Stomach (tissue), 9 donors: ENCODE results near the gene ZNF189. TPM values are rescaled to one million over a fixed set of nuclear protein-coding genes. Genes with fewer than 3 reads are reported as not detected.

Experiments
- DNase-seq, 2 donors: peaks; one replicate each; pipeline versions ENCODE4 v3.0.0 to v3.0.0-alpha.2; 2013 to 2019
- H3K27ac ChIP-seq, 5 donors: fragments of 200-600 bp in 4 of 5; sonication (generic) in 4 of 5; one replicate each; pipeline ENCODE4 v1.5.1; 2013 to 2019; ENCODE audit warnings: mild to moderate bottlenecking in 1 of 5, moderate library complexity in 1 of 5
- H3K27me3 ChIP-seq, 3 donors: fragments of 200-600 bp; sonication (generic); one replicate each; pipeline ENCODE4 v1.5.1; 2017 to 2019; ENCODE audit warnings: mixed run types in 1 of 3
- H3K36me3 ChIP-seq, 4 donors: fragments of 200-600 bp; sonication (generic); 1 replicate in 3 of 4; 2 replicates in 1 of 4; pipeline ENCODE4 v1.5.1; 2016 to 2019
- H3K4me1 ChIP-seq, 4 donors: fragments of 200-600 bp; sonication (generic); one replicate each; pipeline ENCODE4 v1.5.1; 2016 to 2019
- H3K4me3 ChIP-seq, 4 donors: fragments of 200-600 bp; sonication (generic) in 3 of 4; one replicate each; pipeline ENCODE4 v1.5.1; 2016 to 2019; ENCODE audit warnings: mild to moderate bottlenecking in 1 of 4
- H3K9me3 ChIP-seq, 4 donors: fragments of 200-600 bp; sonication (generic); one replicate each; pipeline ENCODE4 v1.5.1; 2016 to 2019
- EP300 ChIP-seq: sonication (generic); formaldehyde crosslinking; IDR thresholded peaks from one replicate; pipeline ENCODE4 v1.6.1; 2017; ENCODE audit warnings: antibody characterized with exemption
- POLR2A ChIP-seq, 4 donors: fragments of 450-650 bp; IDR thresholded peaks; one replicate each; pipeline ENCODE4 v1.6.1; 2016; ENCODE audit warnings: antibody characterized with exemption in 4 of 4, control low read depth in 2 of 4, mild to moderate bottlenecking in 1 of 4, moderate library complexity in 1 of 4
- POLR2AphosphoS5 ChIP-seq, 3 donors: sonication (generic); formaldehyde crosslinking; IDR thresholded peaks; one replicate each; pipeline ENCODE4 v1.6.1; 2016; ENCODE audit warnings: antibody characterized with exemption in 3 of 3
- WGBS, 5 donors: extraction: QIAGEN DNeasy Blood & Tissue Kit in 3 of 5; methylation state at CpG; one replicate each; pipeline versions ENCODE4 v1.1.5 to v1.1.7; 2013 to 2018; 5-methylcytosine and 5-hydroxymethylcytosine counted together
- intact Hi-C: fragments of 100-400 bp; cut with DNase I; formaldehyde crosslinking; loops from one replicate; pipeline ENCODE4 v1.15.1; 2023; ENCODE audit warnings: low total_unique reads
- polyA plus RNA-seq, 3 donors: library from polyadenylated mRNA; stranded (reverse); fragments of 200-250 nt; gene quantifications; one replicate each; pipeline ENCODE4 v1.2.3, GENCODE V29; 2013
- total RNA-seq, 5 donors: library from RNA; depleted of rRNA; stranded (reverse); fragments of >200 nt; gene quantifications; one replicate each; pipeline versions ENCODE4 v1.1.0 to v1.2.3, GENCODE V29; 2014 to 2016
- TF ChIP-seq, protein P1 (sequence below), 7 experiments: fragments of 450-650 bp in 4 of 7; fragments of 200-600 bp in 3 of 7; sonication (generic) in 3 of 7; IDR thresholded peaks; one replicate each; pipeline ENCODE4 v1.5.1; 2016 to 2019; ENCODE audit warnings: antibody characterized with exemption in 7 of 7, control low read depth in 2 of 7, mild to moderate bottlenecking in 1 of 7
- donor health status: healthy with polysubstance abuse.
- donor health status: Bipolar disorder and iron deficiency.
- donor health status: healthy.

The ZNF189 gene
- total and polyA plus RNA-seq, 8 donors: 5.8 to 52.2 (median 12.3) TPM

DNA sequence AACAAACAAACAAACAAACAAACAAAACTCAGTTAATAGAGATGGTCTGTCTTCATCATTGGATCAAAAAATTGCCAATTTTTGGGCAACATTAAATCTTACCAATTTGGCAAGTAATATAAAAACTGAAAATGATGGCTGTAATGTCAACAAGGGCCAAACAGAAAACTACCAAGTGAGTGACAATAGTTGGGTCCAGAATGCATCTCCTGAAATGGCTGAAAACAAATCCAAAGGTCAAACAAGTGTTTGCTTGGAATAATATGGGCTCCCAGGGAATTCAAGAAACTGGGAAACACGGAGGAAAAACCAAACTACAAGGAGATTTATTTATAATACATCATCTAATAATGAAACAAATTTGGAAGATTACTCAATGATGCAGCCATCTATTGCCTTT is 39.0 kb upstream of the ZNF189 start:
- H3K4me1 ChIP-seq: peaks cover 0 to 7% (median 0%) of the 10 kb centered on the region in 4 donors
- intact Hi-C loops: no loop called here
- WGBS, 5 donors: 66 to 77% (median 75%) methylated on average over 1 of the region's 1 CpG
- DNase-seq: no peak
- TF ChIP-seq POLR2A (IDR thresholded peaks at IDR 0.05) (no peak), POLR2AphosphoS5 (IDR thresholded peaks at IDR 0.05) (no peak), EP300 (no peak)
- TF ChIP-seq, protein P1, sequence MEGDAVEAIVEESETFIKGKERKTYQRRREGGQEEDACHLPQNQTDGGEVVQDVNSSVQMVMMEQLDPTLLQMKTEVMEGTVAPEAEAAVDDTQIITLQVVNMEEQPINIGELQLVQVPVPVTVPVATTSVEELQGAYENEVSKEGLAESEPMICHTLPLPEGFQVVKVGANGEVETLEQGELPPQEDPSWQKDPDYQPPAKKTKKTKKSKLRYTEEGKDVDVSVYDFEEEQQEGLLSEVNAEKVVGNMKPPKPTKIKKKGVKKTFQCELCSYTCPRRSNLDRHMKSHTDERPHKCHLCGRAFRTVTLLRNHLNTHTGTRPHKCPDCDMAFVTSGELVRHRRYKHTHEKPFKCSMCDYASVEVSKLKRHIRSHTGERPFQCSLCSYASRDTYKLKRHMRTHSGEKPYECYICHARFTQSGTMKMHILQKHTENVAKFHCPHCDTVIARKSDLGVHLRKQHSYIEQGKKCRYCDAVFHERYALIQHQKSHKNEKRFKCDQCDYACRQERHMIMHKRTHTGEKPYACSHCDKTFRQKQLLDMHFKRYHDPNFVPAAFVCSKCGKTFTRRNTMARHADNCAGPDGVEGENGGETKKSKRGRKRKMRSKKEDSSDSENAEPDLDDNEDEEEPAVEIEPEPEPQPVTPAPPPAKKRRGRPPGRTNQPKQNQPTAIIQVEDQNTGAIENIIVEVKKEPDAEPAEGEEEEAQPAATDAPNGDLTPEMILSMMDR (IDR thresholded peaks at IDR 0.05): no peak
- no peaks in the 10 kb centered on the region for H3K27me3 ChIP-seq
- H3K9me3 ChIP-seq: no peaks in the 10 kb centered on the region
- H3K36me3 ChIP-seq: no peaks in the 10 kb centered on the region
- H3K27ac ChIP-seq: no peak overlapping the region
- no peak overlapping the region for H3K4me3 ChIP-seq

DNA sequence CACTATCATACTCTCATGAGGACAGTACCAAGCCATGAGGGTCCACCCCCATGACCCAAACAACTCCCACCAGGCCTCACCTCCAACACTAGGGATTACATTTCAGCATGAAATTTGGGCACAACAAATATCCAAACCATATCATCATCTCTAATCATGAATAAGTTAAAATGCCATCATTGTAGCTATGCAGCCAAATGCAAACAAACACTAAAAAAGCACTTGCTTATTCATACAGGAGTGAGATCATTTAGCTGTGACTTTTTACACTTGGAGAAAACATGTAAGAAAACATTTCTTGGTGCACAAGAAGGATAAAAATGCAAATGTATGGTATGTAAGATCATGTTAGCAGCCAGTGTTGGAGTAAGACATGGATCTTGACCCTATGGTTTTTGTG is 38.0 kb upstream of the ZNF189 start:
- H3K27ac ChIP-seq: no peak overlapping the region
- no peaks in the 10 kb centered on the region for H3K36me3 ChIP-seq
- H3K4me3 ChIP-seq: no peak overlapping the region
- no peaks in the 10 kb centered on the region for H3K27me3 ChIP-seq
- no peaks in the 10 kb centered on the region for H3K4me1 ChIP-seq
- H3K9me3 ChIP-seq: no peaks in the 10 kb centered on the region
- TF ChIP-seq, protein P1 (IDR thresholded peaks at IDR 0.05): no peak
- TF ChIP-seq EP300 (no peak), POLR2A (IDR thresholded peaks at IDR 0.05) (no peak), POLR2AphosphoS5 (IDR thresholded peaks at IDR 0.05) (no peak)
- intact Hi-C loops: no loop called here
- no peak for DNase-seq

DNA sequence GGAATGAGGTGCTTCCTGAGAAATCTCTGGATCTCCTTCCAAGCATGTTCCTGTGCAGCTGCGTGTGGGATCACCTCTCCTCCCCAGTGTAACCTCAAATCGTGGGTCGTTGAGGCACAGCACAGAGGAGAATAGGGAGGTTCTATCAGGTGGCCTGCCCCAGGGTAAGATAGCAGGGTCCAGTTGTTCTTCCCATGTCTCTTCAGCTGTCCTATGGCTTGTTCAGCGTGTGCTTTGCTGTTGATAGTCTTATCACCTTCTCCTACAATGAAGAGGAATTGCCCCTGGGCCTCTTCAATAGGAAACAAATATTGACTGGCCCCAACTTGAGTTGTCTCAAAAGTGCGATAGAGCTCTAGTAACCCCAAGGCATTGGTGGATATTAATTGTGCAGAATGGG is 36.2 kb upstream of the ZNF189 start:
- Histone ChIP-seq H3K4me1 (no peaks in the 10 kb centered on the region), H3K27me3 (no peaks in the 10 kb centered on the region), H3K4me3 (no peak overlapping the region), H3K27ac (no peak overlapping the region), H3K36me3 (no peaks in the 10 kb centered on the region), H3K9me3 (no peaks in the 10 kb centered on the region)
- no peak for DNase-seq
- intact Hi-C loops: no loop called here
- no peak for TF ChIP-seq POLR2AphosphoS5 (IDR thresholded peaks at IDR 0.05)
- TF ChIP-seq POLR2A (IDR thresholded peaks at IDR 0.05): no peak
- no peak for TF ChIP-seq EP300
- TF ChIP-seq, protein P1 (IDR thresholded peaks at IDR 0.05): no peak
- 76 to 81% (median 81%) methylated on average over 5 of the region's 5 CpGs for WGBS, 5 donors

DNA sequence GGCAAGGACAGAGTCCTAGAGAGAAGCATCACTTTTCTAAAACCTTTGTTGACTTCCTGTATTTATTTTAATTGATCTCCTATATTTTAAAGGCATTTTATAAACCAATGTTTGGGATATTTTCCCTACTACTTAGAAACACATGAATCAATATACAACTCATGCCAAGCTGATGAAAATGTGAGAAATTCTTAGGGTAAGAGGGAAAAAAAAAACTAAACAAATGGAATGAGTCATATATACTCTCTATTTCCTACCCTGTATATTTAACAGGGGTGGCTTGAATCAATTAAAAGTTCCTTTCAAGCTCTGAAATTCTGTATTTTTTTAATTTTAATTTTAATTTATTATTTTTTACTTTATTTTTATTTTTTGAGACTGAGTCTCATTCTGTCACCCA is 33.5 kb upstream of the ZNF189 start:
- no peaks in the 10 kb centered on the region for H3K36me3 ChIP-seq
- TF ChIP-seq POLR2AphosphoS5 (IDR thresholded peaks at IDR 0.05) (no peak), EP300 (no peak), POLR2A (IDR thresholded peaks at IDR 0.05) (no peak)
- TF ChIP-seq, protein P1 (IDR thresholded peaks at IDR 0.05): no peak
- no peaks in the 10 kb centered on the region for H3K9me3 ChIP-seq
- DNase-seq: no peak
- intact Hi-C loops: no loop called here
- no peak overlapping the region for H3K4me3 ChIP-seq
- H3K4me1 ChIP-seq: no peaks in the 10 kb centered on the region
- H3K27ac ChIP-seq: no peak overlapping the region
- no peaks in the 10 kb centered on the region for H3K27me3 ChIP-seq
